NCI-H128 (cell line): Measurements from ENCODE around the gene THSD7A.
"Not testable (repeated sequence)": the region's sequence is repeated elsewhere in the genome, so short reads cannot be mapped to it uniquely, and the experiment has no call there.

Source experiments
- DNase-seq: peaks from one replicate; lab custom pipeline; 2025; ENCODE audit not compliant: unreplicated experiment; lab: John Stamatoyannopoulos, UW

Gene THSD7A

GRCh38 chr7:11529382-11529781 is 302.6 kb downstream of the THSD7A start:
- DNase-seq: no peak

GRCh38 chr7:11527707-11528106 is 304.3 kb downstream of the THSD7A start:
- DNase-seq: no peak

- DNase-seq: no peak
These were observed 307.3 kb downstream of the THSD7A start for GRCh38 chr7:11524476-11525397.

DNA sequence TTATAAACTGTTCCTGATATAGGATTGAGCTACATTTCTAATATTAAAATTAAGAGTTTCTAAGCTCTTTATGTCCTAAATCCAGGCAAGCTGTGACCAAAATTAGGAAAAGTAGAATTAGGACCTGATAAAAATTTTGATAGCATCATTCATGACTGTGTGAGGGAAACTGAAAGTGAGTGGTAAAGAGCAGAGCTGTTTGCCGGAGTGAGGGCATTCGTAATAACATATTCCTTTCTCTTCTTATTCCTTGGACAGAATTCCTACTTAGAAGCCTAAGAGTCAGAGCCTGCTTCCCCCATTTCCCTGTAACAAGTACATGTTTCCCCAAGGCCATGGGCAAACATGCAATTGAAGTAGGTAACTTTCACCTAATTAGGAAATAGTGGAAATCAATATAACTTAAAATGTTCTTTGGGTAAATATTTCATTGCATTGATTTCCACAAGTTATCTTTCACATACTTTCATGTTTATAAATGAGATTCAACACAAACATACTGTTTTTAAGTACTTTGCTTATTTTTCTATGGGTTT is 310.0 kb downstream of the THSD7A start:
- not testable (repeated sequence) for DNase-seq

GRCh38 chr7:11517853-11518252 is 314.1 kb downstream of the THSD7A start:
- no peak for DNase-seq

GRCh38 chr7:11516328-11516727 is 315.7 kb downstream of the THSD7A start:
- DNase-seq: no peak

DNA sequence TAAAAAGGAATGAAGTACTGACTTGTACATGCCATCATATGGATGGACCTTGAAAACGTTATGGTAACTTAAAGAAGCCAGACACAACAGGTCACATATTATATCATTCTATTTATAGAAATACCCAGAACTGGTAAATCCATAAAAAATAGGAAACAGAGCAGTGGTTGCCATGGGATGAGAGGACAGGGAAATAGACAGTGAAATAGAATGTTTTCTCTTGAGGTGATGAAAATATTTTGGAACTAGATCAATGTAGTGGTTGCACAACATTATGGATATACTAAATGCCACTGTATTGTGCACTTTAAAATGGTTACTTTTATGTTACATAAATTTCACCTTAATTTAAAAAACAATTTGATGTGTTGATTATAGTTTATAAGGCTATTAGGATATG is 318.5 kb downstream of the THSD7A start:
- no peak for DNase-seq

DNA sequence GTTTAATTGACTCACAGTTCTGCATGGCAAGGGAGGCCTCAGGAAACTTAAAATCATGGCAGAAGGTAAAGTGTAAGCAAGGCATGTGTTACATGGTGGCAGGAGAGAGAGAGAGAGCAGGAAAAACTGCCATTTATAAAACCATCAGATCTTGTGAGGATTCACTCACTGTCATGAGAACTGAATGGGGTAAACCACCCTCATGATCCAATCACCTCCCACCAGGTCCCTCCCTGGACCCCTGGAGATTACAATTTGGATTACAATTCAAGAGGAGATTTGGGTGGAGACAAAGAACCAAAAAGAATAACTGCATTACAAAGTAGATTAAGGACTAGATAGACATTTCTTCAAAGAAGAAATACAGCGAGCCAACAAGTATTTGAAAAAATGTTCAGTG is 324.1 kb downstream of the THSD7A start:
- DNase-seq: no peak

GRCh38 chr7:11506417-11506816 is 325.6 kb downstream of the THSD7A start:
- DNase-seq: no peak

DNA sequence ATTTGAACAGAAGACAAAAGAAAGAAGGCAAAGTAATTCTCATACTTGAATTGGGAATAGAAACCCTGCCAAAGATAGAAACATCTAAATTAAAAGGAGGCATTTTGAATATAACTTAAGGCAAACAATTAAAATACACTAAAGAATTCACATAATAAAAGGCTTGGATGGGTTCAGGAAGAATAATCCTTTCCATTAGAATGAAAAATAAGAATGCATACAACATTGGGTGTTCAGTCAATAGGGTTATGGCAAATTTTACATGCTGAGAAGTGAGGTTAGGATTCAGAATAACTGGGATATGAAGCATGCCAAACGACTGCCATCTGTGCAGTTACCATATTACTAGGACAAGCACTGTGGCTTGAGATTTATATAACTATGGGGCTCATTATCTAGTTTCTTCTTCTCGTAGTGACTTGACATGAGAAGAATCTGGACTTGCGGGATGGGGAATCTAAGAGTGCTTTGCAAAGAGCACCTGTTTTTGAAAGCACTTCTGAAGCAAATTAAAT is 326.5 kb downstream of the THSD7A start:
- no peak for DNase-seq

DNA sequence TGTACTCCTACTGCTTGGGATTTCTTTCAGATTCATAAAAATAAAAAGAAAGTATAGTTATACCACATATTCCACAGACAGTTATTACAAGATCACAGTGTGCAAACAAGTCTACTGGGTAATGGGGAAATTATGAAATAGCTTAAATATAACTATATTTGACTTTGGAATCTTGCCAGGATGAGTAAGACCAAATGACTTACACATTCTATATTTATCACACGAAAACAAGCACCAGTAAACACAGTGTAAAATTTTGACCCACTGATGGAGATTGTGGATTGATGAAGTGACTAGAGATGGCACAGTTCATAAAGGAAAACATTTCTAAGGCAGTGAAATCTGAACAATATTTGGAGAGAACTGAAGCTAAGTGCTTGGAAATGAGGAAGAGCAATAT is 339.7 kb downstream of the THSD7A start:
- DNase-seq: no peak

GRCh38 chr7:11491811-11492210 is 340.2 kb downstream of the THSD7A start:
- DNase-seq: no peak

- DNase-seq: no peak
These were observed 342.7 kb downstream of the THSD7A start for GRCh38 chr7:11489280-11489679.

DNA sequence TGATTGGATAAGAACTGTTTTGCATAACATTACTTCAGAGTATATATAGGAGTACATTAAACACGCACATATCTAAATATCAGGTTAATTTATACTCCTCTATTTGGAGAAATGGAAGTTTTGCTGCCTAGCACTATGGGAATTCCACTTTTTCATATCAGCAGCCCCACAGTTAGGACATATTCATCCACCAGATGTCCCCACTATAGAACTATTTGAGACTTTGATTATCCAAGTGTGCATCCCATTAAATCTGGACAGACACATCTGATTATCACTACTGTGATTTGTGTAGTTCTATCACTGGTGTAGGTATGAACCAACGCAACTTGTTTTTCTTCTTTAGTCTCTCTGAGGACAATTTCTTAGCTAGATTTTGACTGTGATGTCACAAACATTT is 345.7 kb downstream of the THSD7A start:
- no peak for DNase-seq

- no peak for DNase-seq
These were observed 346.4 kb downstream of the THSD7A start for GRCh38 chr7:11485636-11486035.

DNA sequence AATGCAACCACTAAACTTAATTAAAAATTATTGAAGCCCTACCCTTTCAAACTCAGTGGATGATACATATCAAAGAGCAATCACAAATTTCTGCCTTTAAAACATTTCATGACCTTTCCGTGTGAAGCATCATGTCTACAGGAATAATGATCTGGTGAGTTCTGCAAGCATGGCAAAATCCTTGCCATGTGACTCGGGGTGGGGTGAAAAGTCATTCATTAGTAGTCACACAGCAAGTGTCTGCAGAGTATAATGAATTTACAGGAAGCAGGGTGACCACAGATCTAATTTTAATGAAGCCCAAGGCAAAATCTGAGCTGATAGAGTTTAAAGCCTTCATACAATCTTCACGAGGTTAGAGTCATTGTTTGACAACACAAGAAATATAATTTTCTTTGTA is 351.9 kb downstream of the THSD7A start:
- no peak for DNase-seq

GRCh38 chr7:11478882-11479281 is 353.1 kb downstream of the THSD7A start:
- DNase-seq: no peak

DNA sequence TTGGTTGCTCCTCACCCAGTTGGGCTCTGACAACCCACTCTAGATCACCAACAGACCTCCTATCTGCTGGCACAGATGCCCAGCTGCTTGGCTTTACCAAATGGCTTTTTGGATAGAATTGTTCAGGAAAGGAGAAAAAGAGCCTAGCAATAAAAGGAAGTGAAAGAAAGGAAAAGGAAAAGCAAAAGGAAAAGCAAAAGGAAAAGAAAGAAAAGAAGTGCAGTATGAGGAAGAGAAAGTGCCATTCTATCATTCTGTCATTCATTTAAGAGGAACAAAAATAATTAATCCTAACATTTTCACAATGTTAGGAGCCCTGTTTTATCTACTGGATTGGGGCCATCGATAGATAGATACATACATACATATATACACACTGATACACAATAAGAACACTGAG is 353.6 kb downstream of the THSD7A start:
- DNase-seq: no peak

GRCh38 chr7:11474902-11475585 is 357.0 kb downstream of the THSD7A start:
- no peak for DNase-seq

GRCh38 chr7:11473807-11474424 is 358.1 kb downstream of the THSD7A start:
- no peak for DNase-seq

DNA sequence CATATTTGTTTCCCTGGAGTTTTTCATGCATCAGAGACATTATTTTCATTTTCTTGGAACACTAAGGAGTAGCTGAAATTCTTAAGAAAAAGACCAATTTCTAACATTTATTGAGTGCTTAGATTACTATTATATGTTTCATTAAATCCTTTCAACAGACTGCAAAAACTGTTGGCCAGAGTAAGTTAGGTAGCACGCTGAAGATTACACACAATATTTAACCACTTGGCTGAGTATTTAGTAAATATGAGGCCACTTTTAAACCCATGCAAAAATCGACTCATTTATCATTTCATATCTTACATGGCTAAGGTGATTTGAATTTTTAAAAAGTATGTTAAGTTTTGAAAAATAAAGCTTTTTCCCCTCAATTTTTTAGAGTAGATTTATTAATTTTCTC is 358.8 kb downstream of the THSD7A start:
- DNase-seq: no peak
